K562 (cell line): ENCODE results near the gene PPP1R10. TPM values are rescaled to one million over a fixed set of nuclear protein-coding genes. Genes with fewer than 3 reads are reported as not detected.

Experiments
- DMBX1 ChIP-seq: fragments of 250-450 bp; sonication (Bioruptor Pico); IDR thresholded peaks from 2 replicates; pipeline ENCODE4 v1.8.0; 2022; ENCODE audit warnings: inconsistent platforms, mild to moderate bottlenecking, moderate library complexity, borderline replicate concordance
- HDAC3 ChIP-seq: fragments of 450-650 bp; IDR thresholded peaks from 2 replicates; pipeline ENCODE4 v1.6.1; 2018; ENCODE audit warnings: borderline replicate concordance, mild to moderate bottlenecking, moderate library complexity; ENCODE audit not compliant: partially characterized antibody
- HNRNPH1 ChIP-seq: fragments of 200-400 bp; formaldehyde crosslinking; optimal IDR thresholded peaks from 2 replicates; pipeline ENCODE3; 2017; ENCODE audit warnings: low read depth, mild to moderate bottlenecking, low read length, moderate library complexity
- ILF3 ChIP-seq: fragments of 450-650 bp; IDR thresholded peaks from 2 replicates; pipeline ENCODE4 v1.6.1; 2018; ENCODE audit warnings: antibody characterized with exemption, mild to moderate bottlenecking, moderate library complexity, borderline replicate concordance
- LARP7 ChIP-seq: fragments of 450-650 bp; IDR thresholded peaks from 2 replicates; pipeline ENCODE4 v1.6.1; 2016
- MAFK ChIP-seq: IDR thresholded peaks from 2 replicates; pipeline ENCODE4 v1.6.1; 2011; ENCODE audit warnings: low read length, improper control_type of control experiment
- MCM2 ChIP-seq: fragments of 450-650 bp; IDR thresholded peaks from 2 replicates; pipeline ENCODE4 v1.6.1; 2017; ENCODE audit warnings: low read depth, mild to moderate bottlenecking
- PCBP2 ChIP-seq: fragments of 200-400 bp; formaldehyde crosslinking; IDR thresholded peaks from 2 replicates; pipeline ENCODE4 v1.6.1; 2018; ENCODE audit warnings: low read length, low read depth, mild to moderate bottlenecking, moderate library complexity; ENCODE audit not compliant: poor library complexity, severe bottlenecking
- RAD51 ChIP-seq: fragments of 450-650 bp; IDR thresholded peaks from 2 replicates; pipeline ENCODE4 v1.7.1; 2016; ENCODE audit warnings: low read depth, mild to moderate bottlenecking, borderline replicate concordance
- SRSF3 ChIP-seq: fragments of 200-400 bp; formaldehyde crosslinking; IDR thresholded peaks from 2 replicates; pipeline ENCODE4 v1.6.1; 2016; ENCODE audit warnings: mild to moderate bottlenecking, low read length, moderate library complexity; ENCODE audit not compliant: insufficient read depth
- STAG1 ChIP-seq: sonication (generic); formaldehyde crosslinking; IDR thresholded peaks from 2 replicates; pipeline ENCODE4 v1.5.0; 2020; ENCODE audit warnings: missing genetic modification reagents, borderline replicate concordance
- TRIM28 ChIP-seq: fragments of 450-650 bp; IDR thresholded peaks from 2 replicates; pipeline ENCODE4 v1.6.1; 2017
- ZNF133 ChIP-seq: fragments of 250-450 bp; sonication (Bioruptor Pico); IDR thresholded peaks from 2 replicates; pipeline ENCODE4 v1.4.0; 2020; ENCODE audit warnings: mild to moderate bottlenecking
- ZNF224 ChIP-seq: sonication (generic); formaldehyde crosslinking; IDR thresholded peaks from 2 replicates; pipeline ENCODE4 v1.8.0; 2022; ENCODE audit warnings: mild to moderate bottlenecking, missing genetic modification reagents
- polyA plus RNA-seq, 8 experiments: library from polyadenylated mRNA; depleted of rRNA in 4 of 8; stranded (reverse) in 5 of 8; unstranded in 3 of 8; fragments of >200 nt; fragmentation: Nextera tagmentation in 2 of 8; fragmentation: Illumina TruSeq in 1 of 8; extraction: Ambion mirVana in 2 of 8; extraction: Trizol in 1 of 8; gene quantifications; 2 replicates each; pipeline versions ENCODE4 v1.2.1 to v1.2.3, GENCODE V29; 2011 to 2014; ENCODE audit warnings: inconsistent platforms in 1 of 8, missing spikeins in 1 of 8
- total RNA-seq, 7 experiments: library from RNA; depleted of rRNA in 6 of 7; stranded (reverse); fragments of >200 nt in 6 of 7; fragmentation: Illumina TruSeq in 2 of 7; extraction: Trizol in 2 of 7; gene quantifications; 2 replicates each; pipeline versions ENCODE4 v1.2.1 to v1.2.3, GENCODE V29; 2011 to 2021; ENCODE audit warnings: low replicate concordance in 1 of 7
- TF ChIP-seq, protein P1 (sequence below): fragments of 450-650 bp; IDR thresholded peaks from 2 replicates; pipeline ENCODE4 v1.6.1; 2016; ENCODE audit warnings: missing biosample characterization, missing genetic modification characterization
- TF ChIP-seq, protein P2 (sequence below): fragments of 450-650 bp; IDR thresholded peaks from 2 replicates; pipeline ENCODE4 v1.6.1; 2017; ENCODE audit warnings: antibody characterized with exemption
- TF ChIP-seq, protein P3 (sequence below): fragments of 250-450 bp; sonication (Bioruptor Pico); IDR thresholded peaks from 2 replicates; pipeline ENCODE4 v1.5.0; 2021; ENCODE audit warnings: mild to moderate bottlenecking, moderate library complexity
- TF ChIP-seq, protein P4 (sequence below): fragments of 250-450 bp; sonication (Bioruptor Pico); IDR thresholded peaks from 2 replicates; pipeline ENCODE4 v1.8.0; 2021; ENCODE audit warnings: borderline replicate concordance, mild to moderate bottlenecking, moderate library complexity; ENCODE audit not compliant: poor library complexity, severe bottlenecking
- TF ChIP-seq, protein P5 (sequence below): fragments of 250-450 bp; sonication (Bioruptor Pico); IDR thresholded peaks from 2 replicates; pipeline ENCODE4 v1.4.0; 2020; ENCODE audit warnings: mild to moderate bottlenecking, moderate library complexity

PPP1R10 gene
- total and polyA plus RNA-seq, 9 of the 15 experiments (the other 6 are each of a cell fraction or from before 2014, with no cell fraction given) = 14.1 to 65.5 (median 32.6) TPM

DNA sequence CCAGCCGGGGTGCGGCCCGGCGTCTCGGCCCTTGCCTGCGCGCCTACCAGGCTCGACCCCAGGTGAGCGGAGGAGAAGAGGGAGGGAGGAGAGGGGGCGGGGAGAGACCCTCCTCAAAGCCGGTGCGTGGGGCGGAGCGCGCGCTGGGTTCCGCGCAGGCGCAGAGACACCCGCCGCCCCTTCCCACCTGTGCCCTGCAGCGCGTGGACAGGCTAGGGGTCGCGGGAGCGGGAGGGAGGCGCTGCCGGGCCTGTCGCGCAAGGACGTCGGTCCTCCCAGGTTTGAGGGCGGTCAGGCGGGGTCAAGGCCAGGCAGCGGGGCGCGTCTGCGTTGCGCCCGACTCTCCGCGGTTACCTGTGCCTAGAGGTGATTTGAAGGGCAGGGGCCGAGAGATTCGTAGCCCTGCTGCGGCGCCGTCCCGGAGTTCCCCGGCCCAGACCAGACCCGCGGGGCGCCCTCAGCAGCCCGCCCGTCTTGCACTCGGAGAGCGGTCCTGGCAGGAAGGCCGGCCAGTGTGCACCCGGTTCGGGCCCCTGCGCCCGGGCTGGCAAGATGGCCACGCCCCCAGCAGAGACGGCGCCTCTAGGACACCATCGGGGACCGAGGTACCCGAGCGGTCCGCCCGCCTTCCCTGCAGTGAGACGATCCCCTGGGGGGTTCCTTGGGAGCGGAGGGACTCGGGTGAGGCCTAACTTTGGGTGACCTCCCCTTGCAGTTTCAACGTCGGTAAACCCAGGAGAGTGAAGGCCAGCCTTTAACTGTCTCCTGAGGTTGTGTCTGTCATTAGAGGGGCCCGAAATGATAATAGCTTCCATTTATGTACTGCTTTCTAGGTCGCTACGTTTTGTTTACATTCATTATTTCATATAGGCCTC, 30.4 kb upstream of the PPP1R10 start (continued):
- TF ChIP-seq, protein P1, sequence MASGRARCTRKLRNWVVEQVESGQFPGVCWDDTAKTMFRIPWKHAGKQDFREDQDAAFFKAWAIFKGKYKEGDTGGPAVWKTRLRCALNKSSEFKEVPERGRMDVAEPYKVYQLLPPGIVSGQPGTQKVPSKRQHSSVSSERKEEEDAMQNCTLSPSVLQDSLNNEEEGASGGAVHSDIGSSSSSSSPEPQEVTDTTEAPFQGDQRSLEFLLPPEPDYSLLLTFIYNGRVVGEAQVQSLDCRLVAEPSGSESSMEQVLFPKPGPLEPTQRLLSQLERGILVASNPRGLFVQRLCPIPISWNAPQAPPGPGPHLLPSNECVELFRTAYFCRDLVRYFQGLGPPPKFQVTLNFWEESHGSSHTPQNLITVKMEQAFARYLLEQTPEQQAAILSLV (tag) = no peak
- no peak for TF ChIP-seq ZNF224 (CRISPR knock-in tag)
- no peak for TF ChIP-seq DMBX1 (CRISPR knock-in tag)
- peak; percentile 53; the same call in 1 of the 2 replicates for TF ChIP-seq STAG1 (CRISPR knock-in tag)
- no peak for TF ChIP-seq MAFK
- TF ChIP-seq, protein P2, sequence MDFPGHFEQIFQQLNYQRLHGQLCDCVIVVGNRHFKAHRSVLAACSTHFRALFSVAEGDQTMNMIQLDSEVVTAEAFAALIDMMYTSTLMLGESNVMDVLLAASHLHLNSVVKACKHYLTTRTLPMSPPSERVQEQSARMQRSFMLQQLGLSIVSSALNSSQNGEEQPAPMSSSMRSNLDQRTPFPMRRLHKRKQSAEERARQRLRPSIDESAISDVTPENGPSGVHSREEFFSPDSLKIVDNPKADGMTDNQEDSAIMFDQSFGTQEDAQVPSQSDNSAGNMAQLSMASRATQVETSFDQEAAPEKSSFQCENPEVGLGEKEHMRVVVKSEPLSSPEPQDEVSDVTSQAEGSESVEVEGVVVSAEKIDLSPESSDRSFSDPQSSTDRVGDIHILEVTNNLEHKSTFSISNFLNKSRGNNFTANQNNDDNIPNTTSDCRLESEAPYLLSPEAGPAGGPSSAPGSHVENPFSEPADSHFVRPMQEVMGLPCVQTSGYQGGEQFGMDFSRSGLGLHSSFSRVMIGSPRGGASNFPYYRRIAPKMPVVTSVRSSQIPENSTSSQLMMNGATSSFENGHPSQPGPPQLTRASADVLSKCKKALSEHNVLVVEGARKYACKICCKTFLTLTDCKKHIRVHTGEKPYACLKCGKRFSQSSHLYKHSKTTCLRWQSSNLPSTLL = no peak
- TF ChIP-seq PCBP2 = peak; percentile 55
- TF ChIP-seq, protein P3, sequence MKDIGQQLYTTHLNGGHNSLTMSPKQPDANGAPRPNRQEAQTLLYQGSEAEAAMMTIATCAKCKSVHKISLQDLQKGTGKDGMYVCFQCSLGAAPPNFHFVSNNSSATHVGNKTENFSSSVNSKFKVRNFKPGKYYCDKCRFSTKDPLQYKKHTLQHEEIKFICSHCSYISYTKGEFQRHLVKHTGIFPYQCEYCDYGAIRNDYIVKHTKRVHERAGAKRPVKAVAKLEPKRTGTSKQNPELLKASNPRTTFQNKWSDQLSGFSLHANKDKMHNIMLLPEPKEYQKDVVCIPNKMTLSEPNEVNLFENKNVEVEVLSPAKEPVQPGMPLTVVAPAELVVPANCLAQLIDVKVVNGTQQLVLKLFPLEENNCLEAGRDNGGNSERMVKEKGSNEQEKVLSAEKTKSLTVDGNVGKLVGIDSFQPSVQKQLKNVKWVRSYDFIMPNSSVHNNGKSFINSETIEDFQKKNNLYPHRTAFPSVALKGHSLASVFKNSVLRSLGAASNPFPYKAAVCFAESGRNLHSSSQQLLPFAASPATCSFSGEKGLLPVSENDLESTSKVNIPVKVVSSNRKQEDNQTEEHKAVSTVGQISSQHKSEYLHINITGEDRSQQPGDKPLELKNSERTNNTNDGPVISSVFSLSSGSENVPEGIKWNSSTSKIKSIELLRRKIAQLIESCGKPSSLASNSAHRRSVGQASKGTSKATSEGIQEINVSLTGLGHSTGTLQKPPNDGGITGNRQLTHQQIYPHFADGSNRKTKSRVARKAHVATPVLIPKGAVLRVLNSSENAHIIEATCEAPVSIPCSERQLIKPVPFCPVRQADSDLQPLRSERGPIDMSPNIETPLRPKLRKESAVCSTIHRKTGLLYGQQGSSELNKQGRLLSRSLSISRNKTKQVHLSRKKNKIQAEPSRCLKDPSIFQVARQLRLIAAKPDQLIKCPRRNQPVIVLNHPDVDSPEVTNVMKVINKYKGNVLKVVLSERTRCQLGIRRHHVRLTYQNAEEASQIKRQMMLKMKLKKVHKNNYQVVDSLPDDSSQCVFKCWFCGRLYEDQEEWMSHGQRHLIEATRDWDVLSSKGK = no peak
- 0 out of 2 replicates have a peak, but pooled peaks have one; percentile 45 for TF ChIP-seq SRSF3
- no peak for TF ChIP-seq TRIM28
- TF ChIP-seq, protein P4, sequence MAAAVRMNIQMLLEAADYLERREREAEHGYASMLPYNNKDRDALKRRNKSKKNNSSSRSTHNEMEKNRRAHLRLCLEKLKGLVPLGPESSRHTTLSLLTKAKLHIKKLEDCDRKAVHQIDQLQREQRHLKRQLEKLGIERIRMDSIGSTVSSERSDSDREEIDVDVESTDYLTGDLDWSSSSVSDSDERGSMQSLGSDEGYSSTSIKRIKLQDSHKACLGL = no peak
- TF ChIP-seq RAD51 = no peak
- TF ChIP-seq HDAC3 = no peak
- TF ChIP-seq, protein P5, sequence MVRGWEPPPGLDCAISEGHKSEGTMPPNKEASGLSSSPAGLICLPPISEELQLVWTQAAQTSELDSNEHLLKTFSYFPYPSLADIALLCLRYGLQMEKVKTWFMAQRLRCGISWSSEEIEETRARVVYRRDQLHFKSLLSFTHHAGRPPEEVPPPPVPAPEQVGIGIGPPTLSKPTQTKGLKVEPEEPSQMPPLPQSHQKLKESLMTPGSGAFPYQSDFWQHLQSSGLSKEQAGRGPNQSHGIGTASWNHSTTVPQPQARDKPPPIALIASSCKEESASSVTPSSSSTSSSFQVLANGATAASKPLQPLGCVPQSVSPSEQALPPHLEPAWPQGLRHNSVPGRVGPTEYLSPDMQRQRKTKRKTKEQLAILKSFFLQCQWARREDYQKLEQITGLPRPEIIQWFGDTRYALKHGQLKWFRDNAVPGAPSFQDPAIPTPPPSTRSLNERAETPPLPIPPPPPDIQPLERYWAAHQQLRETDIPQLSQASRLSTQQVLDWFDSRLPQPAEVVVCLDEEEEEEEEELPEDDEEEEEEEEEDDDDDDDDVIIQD = peak; percentile 73; the same call in 1 of the 2 replicates
- no peak for TF ChIP-seq MCM2
- no peak for TF ChIP-seq ILF3
- no peak for TF ChIP-seq ZNF133
- peak; percentile 39 for TF ChIP-seq HNRNPH1
- TF ChIP-seq LARP7 = no peak
